ENCODE results near the gene GRIK2. TPM values are rescaled to one million over a fixed set of nuclear protein-coding genes. Genes with fewer than 3 reads are reported as not detected.

The GRIK2 gene
- total RNA-seq, 1 experiment from 2014 or later, result 6.6 TPM

- ChIA-PET CTCF (no interaction called here), POLR2A (no interaction called here)
- Histone ChIP-seq H3K27me3 (ENCODE audit: control insufficient read depth, insufficient read depth, low read length) (no peaks in the 10 kb centered on the region), H3K4me3 (ENCODE audit: low read depth in 2 of 2, low read length in 2 of 2) (no peak overlapping the region), H3K27ac (ENCODE audit: low read length) (no peak overlapping the region), H3K9me3 (ENCODE audit: control insufficient read depth, insufficient read depth, low read depth, low read length) (no peaks in the 10 kb centered on the region; the same call in 1 of the 2 replicates), H3K36me3 (ENCODE audit: control insufficient read depth, insufficient read depth, low read length) (no peaks in the 10 kb centered on the region), H3K4me1 (ENCODE audit: control insufficient read depth, insufficient read depth, low read length) (0 out of 2 replicates have a peak, but pooled peaks cover 4% of the 10 kb centered on the region)
- DNase-seq (ENCODE audit: low read depth, low spot score) (peak; percentile 43), ATAC-seq (peak; percentile 83)
- no TSS peak for BruUV-seq (replicated peaks)
- intact Hi-C loops (cut with micrococcal nuclease; ENCODE audit: unreplicated experiment), result no loop called here
- in situ Hi-C loops (cut with HindIII; ENCODE audit: low pct_unique_long_range_greater_than_20kb, low sequenced_read_pairs), result no loop called here
- TF ChIP-seq REST (IDR thresholded peaks at IDR 0.05; ENCODE audit: insufficient read depth in 1 of 2, low read depth in 2 of 2, low read length in 1 of 2) (no peak), SIN3A (IDR thresholded peaks at IDR 0.05; ENCODE audit: borderline replicate concordance, insufficient read depth, low read depth, low read length) (no peak), POLR2AphosphoS5 (IDR thresholded peaks at IDR 0.05; ENCODE audit: low read depth, low read length) (no peak), CTCF (IDR thresholded peaks at IDR 0.05) (no peak), TCF7L2 (IDR thresholded peaks at IDR 0.05; ENCODE audit: low read depth, low read length) (no peak)
Observed at GRCh38 chr6:101666256-101666655, 272.7 kb downstream of the GRIK2 start.

- no peak for TF ChIP-seq CTCF (IDR thresholded peaks at IDR 0.05)
- no peak for TF ChIP-seq REST (IDR thresholded peaks at IDR 0.05; ENCODE audit: insufficient read depth in 1 of 2, low read depth in 2 of 2, low read length in 1 of 2)
- TF ChIP-seq POLR2AphosphoS5 (IDR thresholded peaks at IDR 0.05; ENCODE audit: low read depth, low read length), result no peak
- TF ChIP-seq SIN3A (IDR thresholded peaks at IDR 0.05; ENCODE audit: borderline replicate concordance, insufficient read depth, low read depth, low read length), result no peak
- TF ChIP-seq TCF7L2 (IDR thresholded peaks at IDR 0.05; ENCODE audit: low read depth, low read length), result no peak
- ChIA-PET CTCF (no interaction called here), POLR2A (no interaction called here)
- Histone ChIP-seq H3K4me1 (ENCODE audit: control insufficient read depth, insufficient read depth, low read length) (0 out of 2 replicates have a peak, but pooled peaks cover 4% of the 10 kb centered on the region), H3K9me3 (ENCODE audit: control insufficient read depth, insufficient read depth, low read depth, low read length) (no peaks in the 10 kb centered on the region; the same call in 1 of the 2 replicates), H3K36me3 (ENCODE audit: control insufficient read depth, insufficient read depth, low read length) (no peaks in the 10 kb centered on the region), H3K27me3 (ENCODE audit: control insufficient read depth, insufficient read depth, low read length) (no peaks in the 10 kb centered on the region), H3K27ac (ENCODE audit: low read length) (no peak overlapping the region), H3K4me3 (ENCODE audit: low read depth in 2 of 2, low read length in 2 of 2) (no peak overlapping the region)
- no TSS peak for BruUV-seq (replicated peaks)
- no peak for ATAC-seq
- intact Hi-C loops (cut with micrococcal nuclease; ENCODE audit: unreplicated experiment), result no loop called here
- in situ Hi-C loops (cut with HindIII; ENCODE audit: low pct_unique_long_range_greater_than_20kb, low sequenced_read_pairs), result no loop called here
- no peak for DNase-seq (ENCODE audit: low read depth, low spot score)
Observed at GRCh38 chr6:101668496-101669030, 275.1 kb downstream of the GRIK2 start.
